HL-60 (cell line): Measurements from ENCODE around the gene C16orf95.

ENCODE experiments used
- DNase-seq, 2 experiments: peaks; one replicate each; pipeline ENCODE4 v3.0.0-alpha.2; 2010 to 2020; ENCODE audit warnings: low read depth in 1 of 2, low spot score in 1 of 2
- H3K27ac ChIP-seq: fragments of 250-450 bp; sonication (Bioruptor Pico); replicated peaks from 2 replicates; pipeline ENCODE4 v1.5.1; 2020; ENCODE audit warnings: mild to moderate bottlenecking, moderate library complexity
- H3K27me3 ChIP-seq: fragments of 250-450 bp; sonication (Bioruptor Pico); 2 replicates; pipeline ENCODE4 v1.5.1; 2021; ENCODE audit warnings: mild to moderate bottlenecking, moderate library complexity; ENCODE audit not compliant: insufficient read depth, poor library complexity, severe bottlenecking
- H3K4me3 ChIP-seq: replicated peaks from 2 replicates; pipeline ENCODE4 v1.5.1; 2011; ENCODE audit warnings: mild to moderate bottlenecking, control low read depth, low read length; ENCODE audit not compliant: insufficient read depth
- GABPA ChIP-seq: IDR thresholded peaks from 2 replicates; pipeline ENCODE4 v1.6.1; 2012; ENCODE audit warnings: low read depth
- POLR2AphosphoS5 ChIP-seq: IDR thresholded peaks from 2 replicates; pipeline ENCODE4 v1.6.1; 2012; ENCODE audit warnings: low read depth
- SPI1 ChIP-seq: IDR thresholded peaks from 2 replicates; pipeline ENCODE4 v1.6.1; 2012; ENCODE audit warnings: low read depth, mild to moderate bottlenecking, borderline replicate concordance
- TF ChIP-seq, protein P1 (sequence below): IDR thresholded peaks from 2 replicates; pipeline ENCODE4 v1.6.1; 2012; ENCODE audit warnings: low read depth; ENCODE audit not compliant: insufficient replicate concordance
- TF ChIP-seq, protein P2 (sequence below): IDR thresholded peaks from one replicate; pipeline ENCODE4 v1.5.1; 2011; ENCODE audit warnings: low read length, control low read depth, inconsistent platforms; ENCODE audit not compliant: insufficient read depth

The C16orf95 gene

DNA sequence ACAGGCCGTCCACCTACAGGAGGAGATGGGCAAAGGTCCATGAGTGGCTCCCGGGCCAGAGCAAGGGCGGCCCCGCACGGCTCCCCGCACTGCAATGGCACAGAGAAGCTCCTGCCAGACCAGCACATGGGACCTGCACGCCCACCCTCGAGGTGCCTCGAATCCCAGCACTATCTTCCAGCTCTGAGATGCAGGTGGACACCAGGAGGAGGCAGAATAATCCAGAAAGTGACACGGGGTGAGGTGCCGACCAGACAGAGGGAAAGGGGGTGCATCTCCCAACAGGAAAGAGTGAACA lies 26.5 kb upstream of the C16orf95 start:
- Histone ChIP-seq H3K27ac (no peak overlapping the region), H3K27me3 (no peaks in the 10 kb centered on the region), H3K4me3 (no peak overlapping the region)
- no peak for TF ChIP-seq POLR2AphosphoS5
- no peak for TF ChIP-seq SPI1
- TF ChIP-seq, protein P1, sequence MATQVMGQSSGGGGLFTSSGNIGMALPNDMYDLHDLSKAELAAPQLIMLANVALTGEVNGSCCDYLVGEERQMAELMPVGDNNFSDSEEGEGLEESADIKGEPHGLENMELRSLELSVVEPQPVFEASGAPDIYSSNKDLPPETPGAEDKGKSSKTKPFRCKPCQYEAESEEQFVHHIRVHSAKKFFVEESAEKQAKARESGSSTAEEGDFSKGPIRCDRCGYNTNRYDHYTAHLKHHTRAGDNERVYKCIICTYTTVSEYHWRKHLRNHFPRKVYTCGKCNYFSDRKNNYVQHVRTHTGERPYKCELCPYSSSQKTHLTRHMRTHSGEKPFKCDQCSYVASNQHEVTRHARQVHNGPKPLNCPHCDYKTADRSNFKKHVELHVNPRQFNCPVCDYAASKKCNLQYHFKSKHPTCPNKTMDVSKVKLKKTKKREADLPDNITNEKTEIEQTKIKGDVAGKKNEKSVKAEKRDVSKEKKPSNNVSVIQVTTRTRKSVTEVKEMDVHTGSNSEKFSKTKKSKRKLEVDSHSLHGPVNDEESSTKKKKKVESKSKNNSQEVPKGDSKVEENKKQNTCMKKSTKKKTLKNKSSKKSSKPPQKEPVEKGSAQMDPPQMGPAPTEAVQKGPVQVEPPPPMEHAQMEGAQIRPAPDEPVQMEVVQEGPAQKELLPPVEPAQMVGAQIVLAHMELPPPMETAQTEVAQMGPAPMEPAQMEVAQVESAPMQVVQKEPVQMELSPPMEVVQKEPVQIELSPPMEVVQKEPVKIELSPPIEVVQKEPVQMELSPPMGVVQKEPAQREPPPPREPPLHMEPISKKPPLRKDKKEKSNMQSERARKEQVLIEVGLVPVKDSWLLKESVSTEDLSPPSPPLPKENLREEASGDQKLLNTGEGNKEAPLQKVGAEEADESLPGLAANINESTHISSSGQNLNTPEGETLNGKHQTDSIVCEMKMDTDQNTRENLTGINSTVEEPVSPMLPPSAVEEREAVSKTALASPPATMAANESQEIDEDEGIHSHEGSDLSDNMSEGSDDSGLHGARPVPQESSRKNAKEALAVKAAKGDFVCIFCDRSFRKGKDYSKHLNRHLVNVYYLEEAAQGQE = no peak
- TF ChIP-seq, protein P2, sequence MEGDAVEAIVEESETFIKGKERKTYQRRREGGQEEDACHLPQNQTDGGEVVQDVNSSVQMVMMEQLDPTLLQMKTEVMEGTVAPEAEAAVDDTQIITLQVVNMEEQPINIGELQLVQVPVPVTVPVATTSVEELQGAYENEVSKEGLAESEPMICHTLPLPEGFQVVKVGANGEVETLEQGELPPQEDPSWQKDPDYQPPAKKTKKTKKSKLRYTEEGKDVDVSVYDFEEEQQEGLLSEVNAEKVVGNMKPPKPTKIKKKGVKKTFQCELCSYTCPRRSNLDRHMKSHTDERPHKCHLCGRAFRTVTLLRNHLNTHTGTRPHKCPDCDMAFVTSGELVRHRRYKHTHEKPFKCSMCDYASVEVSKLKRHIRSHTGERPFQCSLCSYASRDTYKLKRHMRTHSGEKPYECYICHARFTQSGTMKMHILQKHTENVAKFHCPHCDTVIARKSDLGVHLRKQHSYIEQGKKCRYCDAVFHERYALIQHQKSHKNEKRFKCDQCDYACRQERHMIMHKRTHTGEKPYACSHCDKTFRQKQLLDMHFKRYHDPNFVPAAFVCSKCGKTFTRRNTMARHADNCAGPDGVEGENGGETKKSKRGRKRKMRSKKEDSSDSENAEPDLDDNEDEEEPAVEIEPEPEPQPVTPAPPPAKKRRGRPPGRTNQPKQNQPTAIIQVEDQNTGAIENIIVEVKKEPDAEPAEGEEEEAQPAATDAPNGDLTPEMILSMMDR = no peak
- no peak for TF ChIP-seq GABPA
- no peak for DNase-seq

- H3K27ac ChIP-seq = no peak overlapping the region
- no peak overlapping the region for H3K4me3 ChIP-seq
- TF ChIP-seq, protein P1 = no peak
- TF ChIP-seq GABPA (no peak), POLR2AphosphoS5 (no peak), SPI1 (no peak)
- TF ChIP-seq, protein P2 = no peak
- H3K27me3 ChIP-seq = no peaks in the 10 kb centered on the region
- DNase-seq = no peak
Observed at GRCh38 chr16:87342978-87343752, 26.0 kb upstream of the C16orf95 start.

GRCh38 chr16:87342504-87342903 lies 25.3 kb upstream of the C16orf95 start:
- no peak for DNase-seq
- no peak for TF ChIP-seq POLR2AphosphoS5
- no peak for TF ChIP-seq SPI1
- TF ChIP-seq, protein P2 = no peak
- TF ChIP-seq GABPA = no peak
- TF ChIP-seq, protein P1 = no peak
- H3K27me3 ChIP-seq = no peaks in the 10 kb centered on the region
- H3K4me3 ChIP-seq = no peak overlapping the region
- no peak overlapping the region for H3K27ac ChIP-seq
